ENCODE measurements around the gene POLR2B. TPM values are rescaled to one million over a fixed set of nuclear protein-coding genes. Genes with fewer than 3 reads are reported as not detected.

Gene POLR2B
- total RNA-seq, 1 experiment from 2014 or later = 129 TPM

- POLR2A ChIA-PET = no interaction called here
- RAD21 ChIA-PET (ENCODE audit: low non-redundant PET in 1 of 2, low total read pairs in 2 of 2, uncharacterized antibody in 2 of 2, unreplicated experiment in 2 of 2) = no interaction called here
- ATAC-seq = no peak
- intact Hi-C loops (cut with micrococcal nuclease) = no loop called here
- Histone ChIP-seq H3K4me3 (replicated peaks in 1 of 2; ENCODE audit: low read depth in 1 of 2, low read length in 2 of 2) (no peak overlapping the region), H3K9me2 (ENCODE audit: insufficient read depth) (no peaks in the 10 kb centered on the region), H3K4me2 (ENCODE audit: low read length) (no peak overlapping the region), H4K20me1 (ENCODE audit: insufficient read depth) (peaks cover 7% of the 10 kb centered on the region; the same call in 1 of the 2 replicates), H3K36me3 (ENCODE audit: control insufficient read depth in 1 of 2, insufficient read depth in 2 of 2, low read length in 2 of 2) (peaks cover 4 to 10% of the 10 kb centered on the region in 2 experiments; a peak in 3 of 4 replicates), H3K79me2 (ENCODE audit: insufficient read depth, low read length) (peaks cover 87% of the 10 kb centered on the region), H3K4me1 (ENCODE audit: control insufficient read depth in 1 of 2, insufficient read depth in 2 of 2, low read length in 2 of 2) (peaks cover 3 to 10% of the 10 kb centered on the region in 2 experiments; a peak in 1 of 4 replicates), H3K9me3 (ENCODE audit: control insufficient read depth in 1 of 2, insufficient read depth in 1 of 2, low read depth in 1 of 2, low read length in 2 of 2) (no peaks in the 10 kb centered on the region), H3K27me3 (ENCODE audit: insufficient read depth, low read length) (no peaks in the 10 kb centered on the region), H3K9ac (ENCODE audit: low read length) (no peak overlapping the region), H2AFZ (ENCODE audit: low read depth, low read length, poor library complexity, severe bottlenecking) (no peak overlapping the region), H3K27ac (ENCODE audit: low read depth, low read length) (no peak overlapping the region)
- no TSS peak for BruUV-seq (replicated peaks)
- CTCF ChIA-PET = no interaction called here
- no peak for TF ChIP-seq MAX (IDR thresholded peaks at IDR 0.05)
- no peak for DNase-seq (ENCODE audit: low read depth, low spot score)
These were observed 3.1 kb downstream of the POLR2B start for GRCh38 chr4:56981795-56982201.

DNA sequence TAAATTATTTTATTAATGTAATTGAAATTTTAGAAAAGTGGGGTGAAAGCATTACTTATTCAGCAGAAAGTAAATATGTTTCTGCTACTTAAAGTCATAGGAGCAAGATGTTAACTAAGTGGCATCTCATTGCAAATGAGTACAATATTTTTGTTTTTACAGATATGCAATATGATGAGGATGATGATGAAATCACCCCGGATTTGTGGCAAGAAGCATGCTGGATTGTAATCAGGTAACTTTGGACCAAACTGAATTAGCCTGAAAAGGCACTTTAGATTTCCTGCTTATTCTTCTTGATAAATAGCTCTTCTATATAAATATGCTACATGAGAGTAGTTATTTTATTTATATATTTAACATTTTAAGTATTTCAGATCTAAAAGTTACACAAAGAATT is 7.5 kb downstream of the POLR2B start:
- no peaks in the 10 kb centered on the region for H3K27me3 ChIP-seq (ENCODE audit: insufficient read depth, low read length)
- ChIA-PET POLR2A (no interaction called here), RAD21 (ENCODE audit: low non-redundant PET in 1 of 2, low total read pairs in 2 of 2, uncharacterized antibody in 2 of 2, unreplicated experiment in 2 of 2) (no interaction called here), CTCF (no interaction called here)
- H3K4me2 ChIP-seq (ENCODE audit: low read length) = no peak overlapping the region
- no peak for DNase-seq (ENCODE audit: low read depth, low spot score)
- H3K36me3 ChIP-seq (ENCODE audit: control insufficient read depth in 1 of 2, insufficient read depth in 2 of 2, low read length in 2 of 2) = peaks cover 8 to 37% of the 10 kb centered on the region in 2 experiments; a peak in 3 of 4 replicates
- no peak overlapping the region for H2AFZ ChIP-seq (ENCODE audit: low read depth, low read length, poor library complexity, severe bottlenecking)
- H3K9me2 ChIP-seq (ENCODE audit: insufficient read depth) = no peaks in the 10 kb centered on the region
- peaks cover 100% of the 10 kb centered on the region for H3K79me2 ChIP-seq (ENCODE audit: insufficient read depth, low read length)
- no peak overlapping the region for H3K9ac ChIP-seq (ENCODE audit: low read length)
- no peak overlapping the region for H3K27ac ChIP-seq (ENCODE audit: low read depth, low read length)
- no peaks in the 10 kb centered on the region for H4K20me1 ChIP-seq (ENCODE audit: insufficient read depth)
- no peaks in the 10 kb centered on the region for H3K9me3 ChIP-seq (ENCODE audit: control insufficient read depth in 1 of 2, insufficient read depth in 1 of 2, low read depth in 1 of 2, low read length in 2 of 2)
- H3K4me1 ChIP-seq (ENCODE audit: control insufficient read depth in 1 of 2, insufficient read depth in 2 of 2, low read length in 2 of 2) = no peaks in the 10 kb centered on the region
- intact Hi-C loops (cut with micrococcal nuclease) = no loop called here
- no TSS peak for BruUV-seq (replicated peaks)
- ATAC-seq = no peak
- H3K4me3 ChIP-seq (replicated peaks in 1 of 2; ENCODE audit: low read depth in 1 of 2, low read length in 2 of 2) = no peak overlapping the region
- no peak for TF ChIP-seq MAX (IDR thresholded peaks at IDR 0.05)
- TF ChIP-seq, protein P1, sequence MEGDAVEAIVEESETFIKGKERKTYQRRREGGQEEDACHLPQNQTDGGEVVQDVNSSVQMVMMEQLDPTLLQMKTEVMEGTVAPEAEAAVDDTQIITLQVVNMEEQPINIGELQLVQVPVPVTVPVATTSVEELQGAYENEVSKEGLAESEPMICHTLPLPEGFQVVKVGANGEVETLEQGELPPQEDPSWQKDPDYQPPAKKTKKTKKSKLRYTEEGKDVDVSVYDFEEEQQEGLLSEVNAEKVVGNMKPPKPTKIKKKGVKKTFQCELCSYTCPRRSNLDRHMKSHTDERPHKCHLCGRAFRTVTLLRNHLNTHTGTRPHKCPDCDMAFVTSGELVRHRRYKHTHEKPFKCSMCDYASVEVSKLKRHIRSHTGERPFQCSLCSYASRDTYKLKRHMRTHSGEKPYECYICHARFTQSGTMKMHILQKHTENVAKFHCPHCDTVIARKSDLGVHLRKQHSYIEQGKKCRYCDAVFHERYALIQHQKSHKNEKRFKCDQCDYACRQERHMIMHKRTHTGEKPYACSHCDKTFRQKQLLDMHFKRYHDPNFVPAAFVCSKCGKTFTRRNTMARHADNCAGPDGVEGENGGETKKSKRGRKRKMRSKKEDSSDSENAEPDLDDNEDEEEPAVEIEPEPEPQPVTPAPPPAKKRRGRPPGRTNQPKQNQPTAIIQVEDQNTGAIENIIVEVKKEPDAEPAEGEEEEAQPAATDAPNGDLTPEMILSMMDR (IDR thresholded peaks at IDR 0.05 in 2 of 3, conservative IDR thresholded peaks at IDR 0.05 in 1 of 3; ENCODE audit: borderline replicate concordance in 1 of 3, insufficient read depth in 1 of 3, low read depth in 2 of 3, low read length in 2 of 3) = no peak
- no peak for TF ChIP-seq ELF1 (IDR thresholded peaks at IDR 0.05; ENCODE audit: borderline replicate concordance, low read depth)
- no peak for TF ChIP-seq TCF7L2 (IDR thresholded peaks at IDR 0.05; ENCODE audit: borderline replicate concordance, extremely low read depth, insufficient read depth, insufficient read length)
- TF ChIP-seq REST (IDR thresholded peaks at IDR 0.05; ENCODE audit: low read depth) = no peak
- TF ChIP-seq SP1 (IDR thresholded peaks at IDR 0.05; ENCODE audit: low read depth) = no peak
- no peak for TF ChIP-seq SIN3A (IDR thresholded peaks at IDR 0.05; ENCODE audit: low read depth)
- TF ChIP-seq CEBPB (IDR thresholded peaks at IDR 0.05; ENCODE audit: low read depth) = no peak
- TF ChIP-seq RAD21 (IDR thresholded peaks at IDR 0.05; ENCODE audit: low read depth) = no peak
- TF ChIP-seq POLR2AphosphoS5 (IDR thresholded peaks at IDR 0.05; ENCODE audit: low read depth, low read length) = no peak
- TF ChIP-seq ZFX (IDR thresholded peaks at IDR 0.05) = no peak
- TF ChIP-seq YY1 (IDR thresholded peaks at IDR 0.05; ENCODE audit: extremely low read depth, insufficient replicate concordance, low read depth, low read length) = no peak
- no peak for TF ChIP-seq ATF3 (IDR thresholded peaks at IDR 0.05)
